Activated CD4-positive, alpha-beta T cell treated with anti-CD3 and anti-CD28 coated beads for 1 hour (primary cell): ENCODE data around the gene SART3.
A peak's percentile ranks its signal among the peaks of the same experiment; 100 is the strongest.
"Not testable (repeated sequence)": the region's sequence is repeated elsewhere in the genome, so short reads cannot be mapped to it uniquely, and the experiment has no call there.

Experiments used
- DNase-seq: peaks from one replicate; pipeline ENCODE4 v3.0.0-alpha.2; 2020

SART3 gene

GRCh38 chr12:108581311-108582227 is 20.6 kb upstream of the SART3 start:
- DNase-seq, result no peak

- DNase-seq, result no peak
These were observed 19.6 kb upstream of the SART3 start for GRCh38 chr12:108580531-108580930.

- DNase-seq, result no peak
These were observed 17.8 kb upstream of the SART3 start for GRCh38 chr12:108578813-108579212.

GRCh38 chr12:108578264-108578663 is 17.3 kb upstream of the SART3 start:
- DNase-seq, result no peak

GRCh38 chr12:108577458-108577857 is 16.5 kb upstream of the SART3 start:
- DNase-seq, result no peak

GRCh38 chr12:108576660-108577234 is 15.8 kb upstream of the SART3 start:
- DNase-seq, result no peak

- DNase-seq, result no peak
These were observed 14.4 kb upstream of the SART3 start for GRCh38 chr12:108575199-108575912.

GRCh38 chr12:108574276-108574675 is 13.3 kb upstream of the SART3 start:
- not testable (repeated sequence) for DNase-seq

GRCh38 chr12:108573317-108573716 is 12.3 kb upstream of the SART3 start:
- no peak for DNase-seq

GRCh38 chr12:108572166-108572790 is 11.3 kb upstream of the SART3 start:
- no peak for DNase-seq

- DNase-seq, result no peak
These were observed 10.7 kb upstream of the SART3 start for GRCh38 chr12:108571609-108572165.

GRCh38 chr12:108570743-108571608 is 10.0 kb upstream of the SART3 start:
- DNase-seq, result no peak

- DNase-seq, result peak; percentile 47
These were observed 7.6 kb upstream of the SART3 start for GRCh38 chr12:108568338-108569154.

GRCh38 chr12:108567406-108568337 is 6.7 kb upstream of the SART3 start:
- no peak for DNase-seq

GRCh38 chr12:108566452-108566851 is 5.5 kb upstream of the SART3 start:
- DNase-seq, result no peak

GRCh38 chr12:108565976-108566375 is 5.0 kb upstream of the SART3 start:
- DNase-seq, result peak; percentile 59

- no peak for DNase-seq
These were observed 4.2 kb upstream of the SART3 start for GRCh38 chr12:108565146-108565545.

GRCh38 chr12:108564724-108565123 is 3.8 kb upstream of the SART3 start:
- DNase-seq, result no peak

GRCh38 chr12:108563804-108564151 is 2.8 kb upstream of the SART3 start:
- DNase-seq, result no peak
